HUDEP-2 (cell line): ENCODE data around the gene AMOT.

Experiments used
- DNase-seq, 76 experiments: peaks; one replicate each; lab custom pipeline; 2025; ENCODE audit not compliant: unreplicated experiment in 76 of 76; lab: John Stamatoyannopoulos, UW

Gene AMOT

DNA sequence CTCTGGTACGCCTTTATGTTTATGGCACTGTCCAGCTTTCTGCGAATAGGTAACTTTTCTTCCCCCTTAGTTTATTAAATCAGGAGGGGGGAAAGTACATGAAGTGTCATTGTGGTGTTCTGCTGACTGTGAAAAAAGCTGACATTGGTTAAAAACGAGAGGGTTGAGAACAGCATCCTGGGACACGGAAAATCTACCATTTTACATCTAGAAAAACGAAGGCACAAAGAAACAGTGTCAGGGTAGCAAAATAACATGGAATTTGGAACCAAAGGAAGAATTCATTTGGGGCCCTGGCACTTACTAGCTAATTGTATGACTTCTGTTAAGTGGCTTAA, 1.2 kb upstream of the AMOT start:
- DNase-seq: no peak

GRCh38 chrX:112841114-112841819, 636 bp upstream of the AMOT start:
- DNase-seq: peak in 65 of 76 experiments; percentile 0 to 61 (median 29)

GRCh38 chrX:112839856-112840255, 775 bp downstream of the AMOT start:
- no peak for DNase-seq

DNA sequence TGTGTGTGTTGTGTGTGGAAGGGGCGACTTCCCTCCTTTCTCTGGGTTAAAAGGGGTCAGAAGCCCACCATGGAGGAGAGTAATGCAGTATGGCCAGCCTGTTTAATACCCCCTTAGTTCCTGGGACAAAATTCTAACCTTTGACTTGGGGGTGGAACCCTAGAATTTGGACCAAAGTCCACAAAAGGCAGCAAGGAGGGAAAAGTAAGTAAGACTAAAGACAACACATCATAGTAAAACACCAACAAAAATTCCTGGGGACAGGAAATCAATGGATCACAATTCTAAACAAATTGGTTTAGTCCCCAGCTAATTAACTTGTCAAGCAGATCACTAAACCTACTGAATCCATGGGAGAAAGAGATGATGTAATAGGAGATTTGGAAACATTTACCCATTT, 3.1 kb downstream of the AMOT start:
- DNase-seq: no peak

- no peak for DNase-seq
Observed at GRCh38 chrX:112835019-112835418, 5.6 kb downstream of the AMOT start.

DNA sequence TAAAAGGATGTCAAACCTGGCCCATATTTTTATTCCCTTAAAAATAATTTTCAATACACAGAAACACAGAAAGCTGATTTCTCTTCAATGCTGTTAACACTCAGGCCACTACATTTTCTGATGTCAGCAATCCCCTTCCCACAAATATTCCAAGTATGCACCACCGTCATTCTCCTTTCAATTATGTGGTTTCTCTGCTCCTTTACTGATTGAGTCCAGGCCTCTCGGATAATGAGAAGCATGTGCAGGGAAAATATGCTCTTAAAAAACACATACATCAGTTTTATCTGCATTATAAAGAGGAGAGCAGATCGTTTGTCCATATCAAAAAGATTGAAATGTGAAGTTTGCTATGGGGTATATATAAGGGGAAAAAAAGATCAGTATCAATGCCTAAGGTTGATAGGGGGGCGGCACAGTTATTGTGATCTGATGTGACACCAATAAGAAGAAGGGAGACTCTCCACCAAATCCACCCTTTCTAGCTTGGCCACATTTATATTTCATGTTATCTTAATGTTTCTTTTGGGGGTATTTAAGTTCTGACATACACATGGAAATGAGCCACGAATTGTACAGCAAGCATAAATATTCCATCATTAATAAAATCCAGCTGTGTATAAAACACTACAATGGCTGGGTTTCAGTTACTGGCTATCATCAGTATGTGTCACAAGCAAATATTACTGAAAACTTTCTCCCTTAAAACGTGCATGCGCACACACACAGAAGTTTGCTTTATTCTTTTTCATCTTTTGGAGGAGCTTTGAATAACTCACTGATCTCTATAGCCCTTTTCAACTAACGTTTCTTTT, 6.4 kb downstream of the AMOT start:
- no peak for DNase-seq

- no peak for DNase-seq
Observed at GRCh38 chrX:112832481-112833095, 8.0 kb downstream of the AMOT start.

DNA sequence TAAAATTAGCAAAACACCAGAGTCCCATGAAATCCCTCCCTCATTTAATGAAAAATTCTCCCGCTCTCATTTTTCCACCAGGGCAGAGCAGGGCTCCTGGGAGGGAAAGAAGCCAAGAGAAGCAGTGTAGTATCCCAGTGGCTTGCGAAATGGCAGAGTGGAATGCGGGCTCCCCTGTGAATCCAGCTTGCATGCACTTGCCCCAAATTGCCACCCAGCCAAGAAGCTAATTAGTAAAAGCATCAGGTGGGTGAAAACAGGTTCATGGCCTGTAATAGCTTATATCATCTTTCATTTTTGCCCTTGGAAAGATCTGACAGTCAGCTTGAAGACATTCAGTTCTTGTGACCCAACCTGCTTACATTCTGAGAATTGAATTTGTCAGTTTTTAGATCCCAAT, 10.1 kb downstream of the AMOT start:
- DNase-seq: no peak

DNA sequence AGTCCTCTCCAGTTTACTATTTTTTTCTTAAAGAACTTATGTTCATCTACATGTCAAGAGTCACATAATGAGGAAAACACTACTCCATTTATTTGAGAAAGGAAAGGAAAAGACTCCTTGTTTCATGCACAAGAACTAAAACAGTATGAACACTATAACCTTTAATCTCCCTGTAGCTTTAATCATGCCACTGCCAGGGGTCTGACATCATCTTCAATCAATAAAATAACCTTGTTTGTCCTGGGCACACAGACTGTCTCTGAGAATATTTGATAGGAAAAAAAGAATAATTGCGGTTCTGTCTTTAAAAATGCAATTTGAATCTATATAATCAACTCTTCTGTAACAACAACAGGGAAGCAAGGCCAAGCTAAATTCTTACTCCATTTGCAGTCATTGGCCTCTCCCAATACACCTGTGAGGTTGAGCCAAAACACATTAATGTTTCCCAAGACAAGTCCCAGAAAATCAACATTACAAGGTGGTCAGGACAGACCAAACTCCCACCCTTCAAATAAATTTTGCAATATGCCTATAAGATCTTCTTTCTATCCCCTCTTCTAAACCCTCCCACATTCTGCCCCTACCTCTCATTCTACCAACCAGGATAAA, 13.2 kb downstream of the AMOT start:
- no peak for DNase-seq

DNA sequence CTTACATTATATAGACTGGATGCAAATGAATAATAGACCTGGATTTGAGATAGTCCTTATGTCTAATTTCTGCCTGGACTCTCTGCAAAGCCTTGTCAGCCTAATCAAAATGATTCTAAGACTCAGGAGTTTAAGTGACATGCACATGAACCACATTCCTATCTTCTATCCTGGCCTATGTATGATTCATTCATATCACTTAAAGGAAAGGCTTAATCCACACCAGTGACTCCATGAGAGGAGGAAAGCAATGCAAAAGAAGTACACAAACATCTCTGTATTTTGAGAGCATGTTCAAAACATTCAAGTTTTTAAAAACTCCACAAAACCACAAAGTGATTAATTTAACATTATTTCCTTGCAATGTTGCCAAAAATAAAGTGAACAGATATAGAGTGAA, 14.6 kb downstream of the AMOT start:
- DNase-seq: no peak

GRCh38 chrX:112822892-112823291, 17.7 kb downstream of the AMOT start:
- DNase-seq: no peak

GRCh38 chrX:112820364-112821268, 20.0 kb downstream of the AMOT start:
- no peak for DNase-seq

- DNase-seq: no peak
Observed at GRCh38 chrX:112819813-112820212, 20.8 kb downstream of the AMOT start.

DNA sequence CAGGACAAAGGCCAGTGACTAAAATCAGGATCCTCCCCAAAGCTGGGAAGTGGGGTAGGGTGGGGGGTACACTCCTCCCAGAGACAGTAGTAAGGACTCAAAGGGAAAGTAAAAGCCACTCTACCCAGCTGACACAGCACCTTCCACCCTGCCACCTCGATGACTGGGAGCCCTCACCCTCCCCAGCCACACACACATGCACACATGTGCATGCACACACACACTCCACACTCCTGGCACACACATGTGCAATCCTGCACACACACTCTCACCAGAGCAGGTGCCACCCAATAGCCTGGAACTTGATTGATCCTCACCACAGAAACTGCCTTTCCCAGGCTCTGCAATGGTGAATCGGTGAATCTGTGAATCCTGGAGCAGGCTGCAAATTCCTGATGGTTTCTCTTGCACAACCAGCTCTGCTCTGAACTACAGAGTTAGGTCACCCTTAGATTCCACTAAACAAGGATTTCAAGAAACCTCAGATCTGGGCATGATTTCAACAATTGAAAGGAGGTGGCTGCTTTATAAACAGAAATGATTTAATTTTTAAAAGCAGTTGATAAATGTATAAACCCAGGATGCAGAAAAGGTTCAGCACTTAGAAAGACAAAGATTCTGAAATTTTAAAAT, 21.5 kb downstream of the AMOT start:
- DNase-seq: no peak

- DNase-seq: no peak
Observed at GRCh38 chrX:112818114-112819007, 22.3 kb downstream of the AMOT start.

- DNase-seq: no peak
Observed at GRCh38 chrX:112816908-112817307, 23.7 kb downstream of the AMOT start.

DNA sequence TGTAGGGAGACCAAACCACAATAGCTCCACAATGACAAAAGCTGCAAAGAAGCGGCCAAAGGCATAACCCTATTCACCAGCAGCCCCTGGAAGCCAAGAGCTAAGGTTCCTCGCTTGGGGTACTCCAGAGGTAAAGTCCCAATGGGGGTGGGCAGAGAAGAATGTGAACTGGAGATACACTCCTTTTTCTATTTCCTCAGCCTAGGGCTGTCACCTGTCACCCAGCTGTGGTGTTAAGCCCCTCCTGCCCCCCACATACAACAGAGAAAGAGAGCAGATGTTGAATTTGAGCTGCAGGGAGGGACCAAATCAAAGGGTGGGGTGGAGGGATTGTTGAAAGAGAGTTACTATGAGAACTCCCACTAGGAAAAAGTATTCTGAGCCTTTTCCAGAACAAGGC, 26.1 kb downstream of the AMOT start:
- DNase-seq: no peak

GRCh38 chrX:112812741-112813140, 27.9 kb downstream of the AMOT start:
- no peak for DNase-seq

- DNase-seq: no peak
Observed at GRCh38 chrX:112808651-112809195, 31.9 kb downstream of the AMOT start.
